Skeletal muscle satellite cell (primary cell): Measurements from ENCODE around the gene CHTF18.

Source experiments
- H3K27me3 ChIP-seq: 2 replicates; pipeline ENCODE4 v1.7.0; 2013; ENCODE audit warnings: low read length; ENCODE audit not compliant: control insufficient read depth, insufficient read depth
- H3K36me3 ChIP-seq: 2 replicates; pipeline ENCODE4 v1.7.0; 2013; ENCODE audit warnings: mild to moderate bottlenecking, control low read depth, low read length; ENCODE audit not compliant: insufficient read depth
- H3K4me1 ChIP-seq: 2 replicates; pipeline ENCODE4 v1.7.0; 2013; ENCODE audit warnings: low read length; ENCODE audit not compliant: control insufficient read depth, insufficient read depth
- H3K4me2 ChIP-seq: 2 replicates; pipeline ENCODE4 v1.7.0; 2013; ENCODE audit warnings: mild to moderate bottlenecking, low read length
- H3K4me3 ChIP-seq: 2 replicates; pipeline ENCODE4 v1.7.0; 2013; ENCODE audit warnings: low read length
- H3K9ac ChIP-seq: 2 replicates; pipeline ENCODE4 v1.7.0; 2013; ENCODE audit warnings: mild to moderate bottlenecking, low read depth, low read length, moderate library complexity
- H3K9me3 ChIP-seq: replicated peaks from 2 replicates; pipeline ENCODE4 v1.7.0; 2013; ENCODE audit warnings: mild to moderate bottlenecking, control low read depth, low read length

CHTF18 gene

DNA sequence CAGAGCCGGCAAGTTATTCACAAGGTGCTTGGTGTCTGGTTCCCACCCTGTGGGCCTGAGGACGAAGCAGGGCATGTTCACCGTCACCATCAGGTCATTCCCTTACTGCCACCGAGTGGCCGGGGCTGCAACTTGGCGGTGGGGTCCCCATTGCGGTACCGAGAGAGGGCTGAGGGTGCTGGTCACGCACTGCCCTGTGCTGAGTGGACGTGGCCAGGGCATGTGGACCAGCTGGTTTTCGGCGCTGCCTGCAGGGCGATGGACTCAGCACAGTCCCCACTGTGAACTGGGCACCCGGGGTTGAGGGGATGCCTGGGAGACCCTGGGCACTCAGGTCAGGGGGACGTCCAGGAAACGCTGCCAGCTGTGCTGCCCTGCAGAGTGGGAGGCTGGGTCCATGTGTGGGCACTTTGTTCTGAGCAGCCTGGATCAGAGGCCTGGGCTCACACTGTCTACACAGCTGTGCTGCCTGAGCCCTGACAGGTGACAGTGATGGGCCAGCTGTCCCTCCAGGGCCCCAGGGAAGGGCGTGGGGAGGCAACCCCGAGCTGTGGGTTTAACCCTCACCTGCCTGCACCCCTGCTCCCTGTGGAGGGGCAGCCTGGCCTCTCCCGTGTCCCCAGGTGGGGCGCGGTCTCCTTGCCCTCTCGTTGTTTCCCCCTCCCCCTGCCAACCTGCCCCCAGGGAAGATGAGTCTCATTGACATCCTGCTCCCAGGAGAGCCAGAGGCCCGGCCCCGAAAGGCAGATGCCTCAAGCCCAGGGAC lies 51.4 kb downstream of the CHTF18 start:
- Histone ChIP-seq H3K27me3 (no peaks in the 10 kb centered on the region), H3K36me3 (no peaks in the 10 kb centered on the region), H3K4me3 (no peak overlapping the region), H3K9ac (no peak overlapping the region), H3K4me2 (no peak overlapping the region), H3K4me1 (no peaks in the 10 kb centered on the region), H3K9me3 (peaks cover 11% of the 10 kb centered on the region)

DNA sequence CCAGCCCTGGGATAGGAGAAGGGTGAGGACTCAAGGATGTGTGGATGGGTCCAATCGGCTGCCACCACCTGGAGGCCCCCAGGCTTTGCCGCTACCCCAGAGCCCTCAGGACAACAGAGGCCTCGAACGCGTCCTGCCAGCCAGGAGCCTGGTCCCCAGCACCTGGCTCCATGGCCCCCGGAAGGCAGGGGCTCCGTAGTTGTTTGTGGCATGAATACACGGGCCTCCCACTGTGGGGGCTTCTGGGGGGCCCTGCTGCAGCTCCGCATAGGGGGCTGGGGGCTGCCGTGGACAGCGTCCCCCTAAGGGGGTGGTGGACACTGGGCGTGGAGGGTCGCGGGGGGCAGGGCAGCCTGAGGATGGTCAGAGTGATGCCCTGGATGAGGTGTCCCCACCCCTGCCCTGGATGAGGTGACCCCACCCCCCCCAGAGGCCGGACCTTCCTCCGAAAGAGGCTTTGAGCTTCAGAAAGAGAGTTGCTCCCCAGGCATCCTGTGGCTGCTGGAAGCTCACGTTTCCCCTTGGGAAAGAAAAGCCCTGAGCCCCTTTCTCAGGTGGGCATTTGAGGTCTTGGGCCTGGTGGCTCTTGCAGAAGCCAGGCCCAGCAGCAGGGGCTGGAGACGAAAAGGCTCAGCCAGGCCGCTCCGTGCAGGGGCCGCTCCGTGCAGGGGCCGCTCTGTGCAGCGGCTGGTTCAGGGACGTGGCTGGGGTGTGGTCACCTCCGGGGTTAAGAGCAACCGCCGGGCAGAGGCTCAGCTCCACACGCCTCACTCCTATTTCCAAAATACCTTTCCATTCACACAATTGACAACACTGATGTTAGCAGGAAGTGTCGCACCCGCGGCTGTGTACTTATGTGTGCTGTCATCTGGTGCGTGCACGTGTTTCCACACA lies 52.4 kb downstream of the CHTF18 start:
- no peaks in the 10 kb centered on the region for H3K36me3 ChIP-seq
- no peaks in the 10 kb centered on the region for H3K27me3 ChIP-seq
- H3K4me2 ChIP-seq = no peak overlapping the region
- H3K9me3 ChIP-seq = peaks cover 8% of the 10 kb centered on the region
- H3K9ac ChIP-seq = no peak overlapping the region
- no peaks in the 10 kb centered on the region for H3K4me1 ChIP-seq
- no peak overlapping the region for H3K4me3 ChIP-seq

DNA sequence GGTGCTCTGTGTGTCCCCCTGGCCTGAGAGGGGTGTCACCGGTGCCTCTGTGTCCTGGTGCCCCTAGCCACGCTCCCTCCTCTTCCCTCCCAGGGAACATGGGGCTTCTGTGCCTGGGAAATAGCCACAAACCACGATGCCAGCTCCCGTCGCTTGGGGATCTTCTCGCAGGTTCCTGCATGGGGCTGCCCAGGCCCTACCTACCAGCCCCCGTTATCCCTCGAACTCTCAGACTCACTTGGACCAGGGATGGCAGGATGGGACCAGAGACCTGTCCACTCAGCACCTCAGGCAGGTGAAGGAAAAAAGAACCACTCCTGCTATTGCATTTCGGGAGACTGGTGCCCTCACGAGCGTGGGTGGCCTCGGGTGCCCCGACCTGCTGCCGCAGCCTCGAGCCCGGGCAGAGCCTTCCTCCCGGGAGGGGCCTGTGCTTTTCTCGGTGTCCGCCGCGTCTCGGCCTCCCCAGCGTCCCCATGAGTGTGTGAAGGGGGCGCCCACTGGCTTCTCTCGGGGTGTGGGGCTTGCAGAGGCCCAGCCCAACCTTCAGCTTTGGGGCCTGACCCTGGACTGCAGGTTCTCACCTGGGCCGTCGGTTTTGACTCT lies 53.1 kb downstream of the CHTF18 start:
- Histone ChIP-seq H3K27me3 (no peaks in the 10 kb centered on the region), H3K9ac (no peak overlapping the region)

DNA sequence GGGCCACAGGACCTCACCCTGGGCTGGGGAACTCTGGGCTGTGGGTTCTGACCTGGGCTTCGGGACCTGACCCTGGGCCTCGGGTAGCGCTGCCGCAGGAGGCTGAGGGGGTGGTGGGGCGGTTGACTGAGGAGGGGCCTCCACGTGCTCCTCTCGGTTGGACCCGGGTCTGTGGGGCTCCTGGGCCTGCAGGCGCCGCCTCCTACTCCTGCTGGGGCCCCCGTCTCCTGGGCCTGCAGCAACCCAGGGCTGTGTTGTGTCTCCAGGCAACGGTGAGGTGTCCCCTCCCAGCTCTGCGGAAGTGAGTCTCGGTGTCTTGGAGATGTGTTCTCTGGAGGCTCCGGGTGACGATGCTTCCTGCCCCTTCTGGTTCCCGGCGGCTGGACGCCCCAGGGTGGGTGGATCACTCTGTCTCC lies 53.6 kb downstream of the CHTF18 start:
- no peak overlapping the region for H3K4me3 ChIP-seq
- no peak overlapping the region for H3K4me2 ChIP-seq
- H3K27me3 ChIP-seq = no peaks in the 10 kb centered on the region
- H3K9ac ChIP-seq = no peak overlapping the region
- no peaks in the 10 kb centered on the region for H3K4me1 ChIP-seq
- H3K36me3 ChIP-seq = no peaks in the 10 kb centered on the region
- no peaks in the 10 kb centered on the region for H3K9me3 ChIP-seq

More for the DNA sequence above, 53.1 kb downstream of the CHTF18 start:
- Histone ChIP-seq H3K4me3 (no peak overlapping the region), H3K9me3 (peaks cover under 1% of the 10 kb centered on the region), H3K4me2 (no peak overlapping the region), H3K4me1 (no peaks in the 10 kb centered on the region), H3K36me3 (no peaks in the 10 kb centered on the region)

DNA sequence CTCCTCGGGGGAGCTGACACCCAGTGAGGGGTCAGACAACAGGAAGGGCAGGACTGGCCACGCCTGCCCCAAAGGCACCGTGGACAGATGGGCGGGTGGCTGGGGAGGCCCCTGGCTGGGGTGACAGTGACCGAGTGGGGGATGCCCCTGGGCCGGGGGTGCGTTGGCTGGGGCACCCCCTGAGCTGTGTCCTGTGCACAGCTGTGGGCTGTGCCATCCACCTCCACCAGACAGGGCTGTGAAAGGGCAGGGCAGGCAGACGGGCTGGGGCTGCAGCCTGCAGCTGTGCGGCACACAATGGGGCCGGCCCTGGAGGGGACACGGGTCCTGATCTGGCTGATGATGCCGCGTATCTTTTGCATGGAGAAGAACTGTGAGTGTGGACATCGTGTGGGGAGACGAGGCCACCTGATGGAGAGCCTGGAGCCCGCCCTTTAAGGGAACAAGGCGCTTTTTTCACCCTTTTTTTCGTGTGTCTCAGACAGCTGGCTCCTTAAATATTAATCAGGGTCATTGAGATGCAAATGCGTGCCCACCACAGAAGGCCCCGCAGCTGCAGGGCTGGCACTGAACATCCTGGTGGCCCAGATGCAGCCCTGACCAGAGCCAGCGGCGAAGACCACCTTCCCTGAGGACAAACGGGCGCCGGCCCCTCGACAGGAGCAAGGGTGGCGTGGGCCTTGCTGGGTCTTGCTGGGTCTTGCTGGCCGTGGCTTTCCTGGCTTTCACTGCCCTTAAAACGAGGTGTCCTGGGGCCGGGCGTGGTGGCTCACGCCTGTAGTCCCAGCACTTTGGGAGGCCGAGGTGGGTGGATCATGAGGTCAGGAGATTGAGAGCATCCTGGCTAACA lies 54.5 kb downstream of the CHTF18 start:
- no peaks in the 10 kb centered on the region for H3K4me1 ChIP-seq
- H3K4me2 ChIP-seq = no peak overlapping the region
- no peak overlapping the region for H3K4me3 ChIP-seq
- no peak overlapping the region for H3K9ac ChIP-seq
- no peaks in the 10 kb centered on the region for H3K27me3 ChIP-seq
- H3K9me3 ChIP-seq = peaks cover 5% of the 10 kb centered on the region
- no peaks in the 10 kb centered on the region for H3K36me3 ChIP-seq

DNA sequence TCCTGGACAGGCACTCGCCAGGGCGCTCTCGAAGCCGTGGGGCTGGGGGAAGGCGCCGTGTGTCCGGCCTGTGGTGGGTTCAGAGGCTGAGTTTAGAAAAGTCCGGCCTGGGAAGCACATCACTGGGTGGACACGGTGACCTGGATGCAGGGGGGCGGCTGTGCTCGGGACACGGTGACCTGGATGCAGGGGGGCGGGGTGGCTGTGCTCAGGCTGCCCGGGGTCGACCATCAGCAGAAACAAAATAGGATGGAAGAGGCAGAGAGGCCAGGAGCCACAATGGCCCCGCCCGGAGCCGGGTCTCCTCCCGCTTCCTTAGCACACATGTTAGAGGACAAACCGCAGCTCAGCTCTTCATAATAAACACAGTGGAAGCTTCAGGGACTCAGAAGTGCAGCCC lies 55.4 kb downstream of the CHTF18 start:
- Histone ChIP-seq H3K27me3 (no peaks in the 10 kb centered on the region), H3K36me3 (no peaks in the 10 kb centered on the region), H3K9me3 (peaks cover 5% of the 10 kb centered on the region), H3K9ac (no peak overlapping the region), H3K4me2 (no peak overlapping the region), H3K4me1 (no peaks in the 10 kb centered on the region), H3K4me3 (no peak overlapping the region)

DNA sequence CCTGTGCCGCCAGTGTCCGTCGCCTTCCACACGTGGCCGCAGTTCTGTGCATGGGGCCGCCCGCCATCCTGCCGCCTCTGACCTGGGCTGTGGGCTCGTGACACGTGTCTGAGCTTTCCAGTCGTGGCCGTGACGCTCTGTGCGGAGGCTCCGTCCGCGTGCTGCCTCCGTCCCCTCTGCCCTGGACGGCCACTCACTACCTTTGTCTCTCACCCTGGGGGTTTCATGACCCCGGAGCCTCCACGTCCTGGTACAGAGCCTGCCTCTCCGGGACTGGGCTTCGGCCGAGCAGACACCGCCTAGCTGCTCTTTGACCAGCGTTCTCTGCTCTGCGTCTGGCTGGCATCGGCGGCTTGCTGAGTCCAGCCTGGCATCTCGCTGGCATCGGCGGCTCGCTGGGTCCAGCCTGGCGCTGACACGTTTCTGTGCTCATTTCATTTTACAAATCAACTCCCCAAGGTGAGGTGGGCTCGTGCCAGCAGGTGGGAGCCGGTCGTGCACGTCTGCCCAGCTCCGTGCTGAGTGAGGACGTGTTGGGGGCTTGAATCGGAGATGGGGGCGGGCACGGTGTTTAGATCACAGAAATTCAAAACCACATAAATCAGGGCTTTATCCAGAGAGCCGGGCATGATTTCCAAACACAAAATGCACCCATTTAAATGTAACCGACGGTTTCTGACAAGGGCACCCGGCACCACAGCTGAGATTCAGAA lies 56.4 kb downstream of the CHTF18 start:
- no peak overlapping the region for H3K4me2 ChIP-seq
- no peak overlapping the region for H3K4me3 ChIP-seq
- H3K9me3 ChIP-seq = peaks cover 10% of the 10 kb centered on the region
- no peaks in the 10 kb centered on the region for H3K4me1 ChIP-seq
- H3K27me3 ChIP-seq = no peaks in the 10 kb centered on the region
- no peak overlapping the region for H3K9ac ChIP-seq
- H3K36me3 ChIP-seq = no peaks in the 10 kb centered on the region

DNA sequence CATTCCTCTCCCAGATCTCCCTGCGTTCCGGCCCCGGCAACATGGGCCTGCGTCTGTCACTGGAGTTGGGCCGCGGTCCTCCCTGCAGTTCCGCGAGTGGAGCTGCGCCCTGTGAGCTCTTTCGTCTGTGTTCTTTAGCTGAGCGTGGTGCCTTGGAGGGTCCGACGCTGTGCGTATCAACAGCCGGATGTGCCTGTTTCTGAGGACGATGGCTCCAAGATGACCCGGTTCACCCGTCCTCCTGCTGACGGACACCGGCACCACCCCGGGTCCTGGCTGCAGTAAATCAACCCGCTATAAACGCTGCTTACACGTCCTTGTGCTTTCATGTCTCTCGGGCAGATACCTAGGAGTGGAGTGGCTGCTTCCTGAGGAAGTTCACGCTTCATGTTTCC lies 56.9 kb downstream of the CHTF18 start:
- Histone ChIP-seq H3K9me3 (peaks cover 16% of the 10 kb centered on the region), H3K4me3 (no peak overlapping the region), H3K4me2 (no peak overlapping the region), H3K27me3 (no peaks in the 10 kb centered on the region), H3K36me3 (no peaks in the 10 kb centered on the region), H3K4me1 (no peaks in the 10 kb centered on the region), H3K9ac (no peak overlapping the region)

DNA sequence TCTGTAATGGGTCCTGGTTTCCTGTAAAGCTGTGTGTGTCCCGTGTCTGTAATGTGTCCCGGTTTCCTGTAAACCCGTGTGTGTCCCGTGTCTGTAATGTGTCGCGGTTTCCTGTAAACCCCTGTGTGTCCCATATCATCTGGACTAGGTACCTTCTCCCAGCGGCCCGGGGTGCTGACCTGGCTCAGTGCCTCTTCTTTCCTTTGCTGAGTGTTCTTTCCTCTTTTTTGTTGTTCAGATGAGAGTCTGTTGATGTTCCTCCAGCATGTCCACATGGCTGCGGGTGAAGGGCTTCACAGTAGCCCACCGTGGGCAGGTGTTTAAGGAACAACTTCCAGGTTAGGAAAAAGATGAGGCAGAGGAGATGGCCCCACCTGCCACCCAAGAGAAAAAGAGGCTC lies 58.7 kb downstream of the CHTF18 start:
- Histone ChIP-seq H3K9ac (no peak overlapping the region), H3K36me3 (no peaks in the 10 kb centered on the region), H3K4me2 (no peak overlapping the region), H3K4me3 (no peak overlapping the region), H3K27me3 (no peaks in the 10 kb centered on the region), H3K4me1 (no peaks in the 10 kb centered on the region), H3K9me3 (peaks cover 25% of the 10 kb centered on the region)
